AG04450 (cell line): ENCODE measurements around the gene VILL. TPM values are rescaled to one million over a fixed set of nuclear protein-coding genes. Genes with fewer than 3 reads are reported as not detected.

Experiments
- CTCF ChIA-PET: fragments of 300-600, 350-600 bp; formaldehyde crosslinking; extraction: SDS; loops from one replicate; lab custom pipeline; 2022; ENCODE audit warnings: antibody characterized with exemption, inconsistent platforms; lab: Charles Lee
- POLR2A ChIA-PET: fragments of 350-600 bp; formaldehyde crosslinking; extraction: SDS; loops from one replicate; lab custom pipeline; 2021; ENCODE audit warnings: antibody characterized with exemption, inconsistent platforms; lab: Yijun Ruan, JAX
- DNase-seq: peaks from one replicate; pipeline ENCODE4 v3.0.0-alpha.2; 2011; ENCODE audit warnings: low read depth, low spot score
- H3K27ac ChIP-seq: one replicate; pipeline ENCODE4 v1.5.1; 2012; ENCODE audit warnings: low read depth, low read length, control low read depth
- H3K27me3 ChIP-seq: one replicate; pipeline ENCODE4 v1.6.0; 2012; ENCODE audit warnings: low read length; ENCODE audit not compliant: control insufficient read depth, insufficient read depth
- H3K4me3 ChIP-seq: 2 replicates; pipeline ENCODE4 v1.5.1; 2011; ENCODE audit warnings: mild to moderate bottlenecking, low read depth, low read length, control low read depth
- H3K9me3 ChIP-seq: 2 replicates; pipeline ENCODE4 v1.5.1; 2012; ENCODE audit warnings: low read length; ENCODE audit not compliant: control insufficient read depth, insufficient read depth
- CTCF ChIP-seq: IDR thresholded peaks from 2 replicates; pipeline ENCODE4 v1.5.1; 2011; ENCODE audit warnings: low read depth, low read length, control low read depth, inconsistent platforms
- polyA plus RNA-seq: library from polyadenylated mRNA; depleted of rRNA; stranded (reverse); fragments of >200 nt; gene quantifications from 2 replicates; pipeline ENCODE4 v1.2.3, GENCODE V29; 2011

The VILL gene
- polyA plus RNA-seq, 1 experiment: 2.6 TPM

GRCh38 chr3:38008191-38008701 is 17.7 kb downstream of the VILL start:
- no peak overlapping the region for H3K4me3 ChIP-seq
- no peak overlapping the region for H3K27ac ChIP-seq
- TF ChIP-seq CTCF: no peak
- no peaks in the 10 kb centered on the region for H3K27me3 ChIP-seq
- CTCF ChIA-PET: no interaction called here
- POLR2A ChIA-PET: no interaction called here
- DNase-seq: no peak
- H3K9me3 ChIP-seq: no peaks in the 10 kb centered on the region

- POLR2A ChIA-PET: interaction anchor here (0.9 kb wide), 1 partner anchor 11 kb away, joined by 3 read pairs; no protein-coding TSS in a partner anchor
- no peak overlapping the region for H3K27ac ChIP-seq
- no peaks in the 10 kb centered on the region for H3K27me3 ChIP-seq
- no peak overlapping the region for H3K4me3 ChIP-seq
- DNase-seq: no peak
- CTCF ChIA-PET: no interaction called here
- no peak for TF ChIP-seq CTCF
- H3K9me3 ChIP-seq: no peaks in the 10 kb centered on the region
These were observed 18.5 kb downstream of the VILL start for GRCh38 chr3:38008971-38009580.

- no peak for TF ChIP-seq CTCF
- CTCF ChIA-PET: interaction anchor here (1.3 kb wide), 1 partner anchor 154 kb away, joined by 3 read pairs; no protein-coding TSS in a partner anchor
- no peak for DNase-seq
- Histone ChIP-seq H3K27ac (no peak overlapping the region), H3K27me3 (no peaks in the 10 kb centered on the region), H3K9me3 (no peaks in the 10 kb centered on the region), H3K4me3 (no peak overlapping the region)
- POLR2A ChIA-PET: interaction anchor here (0.9 kb wide), 1 partner anchor 10 kb away, joined by 3 read pairs; no protein-coding TSS in a partner anchor
These were observed 19.4 kb downstream of the VILL start for GRCh38 chr3:38009807-38010591.

- Histone ChIP-seq H3K27ac (no peak overlapping the region), H3K4me3 (no peak overlapping the region), H3K27me3 (no peaks in the 10 kb centered on the region), H3K9me3 (peaks cover 2% of the 10 kb centered on the region; the same call in 1 of the 2 replicates)
- DNase-seq: no peak
- ChIA-PET CTCF (interaction anchor here (0.6 to 2.9 kb wide), 3 partner anchors 8 to 155 kb away, joined by 3 to 16 read pairs (median 3); no protein-coding TSS in a partner anchor), POLR2A (no interaction called here)
- no peak for TF ChIP-seq CTCF
These were observed 20.5 kb downstream of the VILL start for GRCh38 chr3:38011111-38011510.

- Histone ChIP-seq H3K27me3 (no peaks in the 10 kb centered on the region), H3K9me3 (peaks cover 7% of the 10 kb centered on the region), H3K27ac (no peak overlapping the region), H3K4me3 (no peak overlapping the region)
- no peak for DNase-seq
- TF ChIP-seq CTCF: no peak
- ChIA-PET POLR2A (no interaction called here), CTCF (interaction anchor here (1.8 kb wide), 1 partner anchor 12 kb away, joined by 6 read pairs; no protein-coding TSS in a partner anchor)
These were observed 24.9 kb downstream of the VILL start for GRCh38 chr3:38015485-38015884.
